ENCODE results near the gene GNB2.
"Not testable (repeated sequence)": the region's sequence is repeated elsewhere in the genome, so short reads cannot be mapped to it uniquely, and the experiment has no call there.

The GNB2 gene

DNA sequence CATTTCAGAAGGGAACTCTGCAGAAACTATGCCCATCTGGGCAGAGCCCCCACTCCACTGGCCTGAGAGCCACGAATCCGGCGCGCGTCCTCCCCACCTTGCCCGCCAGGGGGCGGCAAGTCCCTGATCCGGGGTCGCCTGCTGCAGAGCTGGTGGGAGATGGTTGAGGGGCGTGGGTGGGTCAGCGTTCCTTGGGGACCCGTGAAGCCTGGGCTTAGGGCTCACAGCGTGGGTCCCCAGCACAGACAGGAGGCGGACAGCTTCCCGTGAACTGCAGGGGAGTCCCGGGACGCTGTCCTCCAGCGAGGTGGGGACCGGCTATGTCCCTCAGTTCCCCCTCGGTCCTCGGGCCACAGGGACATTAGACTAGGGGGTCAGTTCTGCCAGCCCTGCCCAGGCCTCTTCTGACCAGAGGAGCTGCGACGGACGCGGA lies 31.8 kb downstream of the GNB2 start:
- peak; percentile 66 to 74 for DNase-seq

DNA sequence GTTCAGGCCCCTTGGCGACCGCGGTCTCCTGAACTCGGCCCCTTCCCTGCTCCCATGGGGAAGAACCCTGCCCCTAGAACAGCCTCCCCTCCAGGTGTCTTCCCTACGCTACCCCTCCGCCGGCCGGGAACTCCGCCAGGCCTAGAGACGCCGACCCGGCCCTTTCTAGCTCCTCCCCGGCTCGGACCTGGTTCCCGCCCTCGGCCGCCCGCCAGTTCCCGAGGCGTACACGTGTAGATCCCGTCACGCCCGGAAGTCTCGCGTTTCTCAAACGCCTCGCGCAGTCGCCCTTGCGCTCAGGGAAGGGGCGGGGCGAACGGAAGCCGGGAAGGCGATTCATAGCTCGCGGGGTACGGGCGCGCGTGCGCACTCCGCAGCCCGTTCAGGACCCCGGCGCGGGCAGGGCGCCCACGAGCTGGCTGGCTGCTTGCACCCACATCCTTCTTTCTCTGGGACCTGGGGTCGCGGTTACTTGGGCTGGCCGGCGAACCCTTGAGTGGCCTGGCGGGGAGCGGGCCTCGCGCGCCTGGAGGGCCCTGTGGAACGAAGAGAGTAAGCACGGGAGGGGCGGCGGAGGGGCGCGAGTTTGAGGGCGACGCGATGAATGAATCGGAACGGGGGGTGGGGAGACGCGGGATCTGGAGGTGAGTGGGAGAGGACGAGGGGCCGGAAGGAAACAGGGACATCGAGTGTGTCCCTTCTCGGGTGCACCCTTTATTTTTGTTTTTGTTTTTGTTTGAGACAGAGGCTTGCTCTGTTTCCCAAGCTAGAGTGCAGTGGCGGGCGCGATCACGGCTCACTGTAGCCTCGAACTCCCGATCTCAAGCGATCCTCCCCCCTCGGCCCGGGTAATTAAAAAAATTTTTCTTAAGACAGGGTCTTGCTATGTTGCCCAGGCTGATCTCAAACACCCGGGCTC lies 32.5 kb downstream of the GNB2 start, which contains the start of gene POP7:
Gene POP7 (plus strand): TSS at position 369 of the 919 bp plus-strand sequence. CDS start 710 bp downstream, outside the sequence.
- DNase-seq, result peak; percentile 97 to 98

DNA sequence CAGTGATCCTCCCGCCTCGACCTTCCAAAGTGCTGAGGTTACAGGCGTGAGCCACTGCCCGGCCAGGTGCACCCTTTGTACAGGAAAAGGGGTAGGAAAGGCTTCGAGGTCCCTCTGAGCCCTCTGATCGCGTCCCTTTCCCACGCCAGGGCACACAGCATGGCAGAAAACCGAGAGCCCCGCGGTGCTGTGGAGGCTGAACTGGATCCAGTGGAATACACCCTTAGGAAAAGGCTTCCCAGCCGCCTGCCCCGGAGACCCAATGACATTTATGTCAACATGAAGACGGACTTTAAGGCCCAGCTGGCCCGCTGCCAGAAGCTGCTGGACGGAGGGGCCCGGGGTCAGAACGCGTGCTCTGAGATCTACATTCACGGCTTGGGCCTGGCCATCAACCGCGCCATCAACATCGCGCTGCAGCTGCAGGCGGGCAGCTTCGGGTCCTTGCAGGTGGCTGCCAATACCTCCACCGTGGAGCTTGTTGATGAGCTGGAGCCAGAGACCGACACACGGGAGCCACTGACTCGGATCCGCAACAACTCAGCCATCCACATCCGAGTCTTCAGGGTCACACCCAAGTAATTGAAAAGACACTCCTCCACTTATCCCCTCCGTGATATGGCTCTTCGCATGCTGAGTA lies 33.3 kb downstream of the GNB2 start:
- DNase-seq, result no peak

DNA sequence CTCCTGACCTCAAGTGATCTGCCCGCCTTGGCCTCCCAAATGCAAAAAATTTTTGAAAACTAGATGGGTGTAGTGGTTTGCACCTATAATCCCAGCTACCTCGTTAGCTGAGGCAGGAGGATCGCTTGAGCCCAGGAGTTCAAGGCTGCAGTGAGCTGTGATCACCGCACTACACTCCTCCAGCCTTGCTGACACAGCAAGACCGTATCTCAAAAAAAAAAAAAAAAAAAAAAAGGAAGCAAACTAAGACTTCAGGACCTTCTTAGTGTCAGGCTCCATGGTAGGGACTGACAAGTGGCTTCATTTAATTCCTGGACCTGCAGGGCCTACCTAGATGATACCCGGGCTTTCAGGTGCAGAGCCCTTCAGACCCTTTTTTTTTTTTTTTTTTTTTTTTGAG lies 34.9 kb downstream of the GNB2 start:
- DNase-seq, result no peak

DNA sequence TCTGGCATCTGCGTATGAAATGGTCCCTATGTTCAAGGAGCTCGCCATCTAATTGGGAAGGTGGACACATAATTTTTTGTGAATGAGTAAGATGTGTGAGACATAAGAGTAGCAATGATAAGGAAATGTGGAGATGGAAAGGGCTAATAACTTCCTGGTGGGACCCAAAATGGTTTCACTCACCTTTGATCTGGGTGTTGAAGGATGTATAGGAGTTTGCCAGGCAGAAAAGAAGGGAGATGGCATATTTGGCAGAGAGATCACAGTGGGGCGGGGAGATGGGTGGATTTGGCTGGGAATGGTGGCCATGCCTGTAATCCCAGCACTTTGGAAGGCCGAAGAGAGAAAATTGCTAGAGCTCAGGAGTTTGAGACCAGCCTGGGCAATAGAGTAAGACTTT lies 36.9 kb downstream of the GNB2 start:
- no peak for DNase-seq

DNA sequence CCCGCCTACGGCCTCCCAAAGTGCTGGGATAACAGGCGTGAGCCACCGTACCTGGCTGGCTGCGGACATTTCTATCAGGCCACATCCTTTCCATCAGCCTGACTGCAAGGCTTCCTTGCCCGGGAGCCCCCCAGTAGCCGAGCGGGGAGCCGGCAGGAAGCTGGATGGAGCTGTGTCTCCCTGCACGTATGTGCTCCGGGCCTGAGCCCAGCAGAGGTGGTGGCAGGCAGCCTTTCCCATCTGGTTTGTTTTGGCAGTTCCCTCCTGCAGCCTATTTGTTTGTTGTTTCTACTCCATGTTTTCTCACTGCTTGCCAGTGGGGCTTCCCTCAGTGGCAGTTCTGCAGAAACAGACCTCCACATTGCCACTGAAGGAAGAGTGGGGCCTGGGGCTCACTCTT lies 37.8 kb downstream of the GNB2 start:
- no peak for DNase-seq

DNA sequence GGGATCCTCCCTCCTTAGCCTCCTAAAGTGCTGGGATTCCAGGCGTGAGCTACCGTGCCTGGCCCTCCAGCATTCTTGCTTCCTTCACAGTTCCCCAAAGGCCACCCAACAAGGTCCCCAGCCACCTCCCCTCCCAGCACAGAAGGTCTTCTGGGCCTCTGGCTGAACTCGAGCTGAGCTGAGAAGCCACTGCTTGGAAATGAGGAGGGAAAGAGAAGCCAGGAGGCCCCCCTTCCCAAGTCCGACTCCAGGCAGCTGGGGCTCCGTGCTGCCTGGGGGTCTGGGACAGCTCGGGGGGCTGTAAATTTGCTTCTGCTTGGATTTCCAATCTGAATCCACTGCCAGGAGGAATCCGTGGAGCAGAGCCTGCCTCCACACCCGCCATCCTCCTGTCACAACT lies 41.2 kb downstream of the GNB2 start:
- no peak for DNase-seq

DNA sequence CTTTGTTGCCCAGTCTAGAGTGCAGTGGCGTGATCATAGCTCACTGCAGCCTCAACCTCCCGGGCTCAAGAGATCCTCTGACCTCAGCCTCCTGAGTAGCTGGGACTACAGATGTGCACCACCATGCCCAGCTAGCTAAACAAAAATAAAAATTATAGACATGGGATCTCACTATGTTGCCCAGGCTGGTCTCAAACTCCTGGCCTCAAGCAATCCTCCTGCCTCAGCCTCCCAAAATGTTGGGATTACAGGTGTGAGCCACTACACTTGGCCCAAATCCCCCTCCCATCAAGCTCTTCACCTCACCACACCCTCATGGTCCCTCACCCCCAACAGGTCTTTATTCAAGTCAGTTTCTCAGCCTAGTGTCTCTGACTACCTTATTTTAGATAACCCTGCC lies 43.5 kb downstream of the GNB2 start:
- DNase-seq, result not testable (repeated sequence)

DNA sequence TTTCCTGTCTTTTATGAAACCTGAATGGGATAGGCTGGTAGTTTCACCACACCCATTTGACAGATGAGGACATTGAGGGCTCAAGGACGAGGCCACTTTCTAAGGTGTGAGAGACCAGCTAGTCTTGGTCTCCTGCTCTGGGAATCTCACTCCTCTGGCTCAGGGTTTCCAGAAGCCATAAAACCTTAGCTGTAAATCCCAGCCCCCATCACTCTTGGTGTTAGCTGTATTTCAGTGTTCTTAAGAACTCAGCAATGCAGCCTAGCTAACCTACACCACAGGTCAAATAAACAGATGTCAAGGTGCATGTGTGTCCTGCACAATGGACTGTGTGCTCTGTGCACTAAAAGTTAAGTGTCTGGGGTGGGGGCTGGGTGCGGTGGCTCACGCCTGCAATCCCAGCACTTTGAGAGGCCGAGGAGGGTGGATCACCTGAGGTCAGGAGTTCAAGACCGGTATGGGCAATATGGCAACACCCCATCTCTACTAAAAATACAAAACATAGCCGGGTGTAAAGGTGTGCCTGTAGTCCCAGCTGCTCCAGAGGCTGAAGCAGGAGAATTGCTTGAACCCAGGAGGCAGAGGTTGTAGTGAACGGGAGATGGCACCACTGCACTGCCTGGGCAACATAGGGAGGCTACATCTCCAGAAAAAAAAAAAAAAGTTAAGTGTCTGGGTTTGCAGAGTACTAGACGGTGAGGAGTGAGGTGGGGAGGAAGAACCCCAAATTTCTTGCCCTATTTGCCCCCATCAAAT lies 46.2 kb downstream of the GNB2 start:
- no peak for DNase-seq

DNA sequence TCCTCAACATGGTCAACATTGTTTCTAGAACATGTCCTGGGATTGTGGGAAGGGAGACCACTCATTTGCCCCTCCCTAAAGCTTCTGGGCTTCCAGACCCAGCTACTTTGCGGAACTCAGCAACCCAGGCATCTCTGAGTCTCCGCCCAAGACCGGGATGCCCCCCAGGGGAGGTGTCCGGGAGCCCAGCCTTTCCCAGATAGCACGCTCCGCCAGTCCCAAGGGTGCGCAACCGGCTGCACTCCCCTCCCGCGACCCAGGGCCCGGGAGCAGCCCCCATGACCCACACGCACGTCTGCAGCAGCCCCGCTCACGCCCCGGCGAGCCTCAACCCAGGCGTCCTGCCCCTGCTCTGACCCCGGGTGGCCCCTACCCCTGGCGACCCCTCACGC lies 46.7 kb downstream of the GNB2 start, which contains the start of gene EPO:
Gene EPO (plus strand): TSS at position 190 of the 392 bp plus-strand sequence. CDS start 513 bp downstream, outside the sequence.
- no peak for DNase-seq

DNA sequence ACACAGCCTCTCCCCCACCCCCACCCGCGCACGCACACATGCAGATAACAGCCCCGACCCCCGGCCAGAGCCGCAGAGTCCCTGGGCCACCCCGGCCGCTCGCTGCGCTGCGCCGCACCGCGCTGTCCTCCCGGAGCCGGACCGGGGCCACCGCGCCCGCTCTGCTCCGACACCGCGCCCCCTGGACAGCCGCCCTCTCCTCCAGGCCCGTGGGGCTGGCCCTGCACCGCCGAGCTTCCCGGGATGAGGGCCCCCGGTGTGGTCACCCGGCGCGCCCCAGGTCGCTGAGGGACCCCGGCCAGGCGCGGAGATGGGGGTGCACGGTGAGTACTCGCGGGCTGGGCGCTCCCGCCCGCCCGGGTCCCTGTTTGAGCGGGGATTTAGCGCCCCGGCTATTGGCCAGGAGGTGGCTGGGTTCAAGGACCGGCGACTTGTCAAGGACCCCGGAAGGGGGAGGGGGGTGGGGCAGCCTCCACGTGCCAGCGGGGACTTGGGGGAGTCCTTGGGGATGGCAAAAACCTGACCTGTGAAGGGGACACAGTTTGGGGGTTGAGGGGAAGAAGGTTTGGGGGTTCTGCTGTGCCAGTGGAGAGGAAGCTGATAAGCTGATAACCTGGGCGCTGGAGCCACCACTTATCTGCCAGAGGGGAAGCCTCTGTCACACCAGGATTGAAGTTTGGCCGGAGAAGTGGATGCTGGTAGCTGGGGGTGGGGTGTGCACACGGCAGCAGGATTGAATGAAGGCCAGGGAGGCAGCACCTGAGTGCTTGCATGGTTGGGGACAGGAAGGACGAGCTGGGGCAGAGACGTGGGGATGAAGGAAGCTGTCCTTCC lies 47.3 kb downstream of the GNB2 start:
- DNase-seq, result no peak

DNA sequence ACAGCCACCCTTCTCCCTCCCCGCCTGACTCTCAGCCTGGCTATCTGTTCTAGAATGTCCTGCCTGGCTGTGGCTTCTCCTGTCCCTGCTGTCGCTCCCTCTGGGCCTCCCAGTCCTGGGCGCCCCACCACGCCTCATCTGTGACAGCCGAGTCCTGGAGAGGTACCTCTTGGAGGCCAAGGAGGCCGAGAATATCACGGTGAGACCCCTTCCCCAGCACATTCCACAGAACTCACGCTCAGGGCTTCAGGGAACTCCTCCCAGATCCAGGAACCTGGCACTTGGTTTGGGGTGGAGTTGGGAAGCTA lies 47.9 kb downstream of the GNB2 start:
- DNase-seq, result no peak

DNA sequence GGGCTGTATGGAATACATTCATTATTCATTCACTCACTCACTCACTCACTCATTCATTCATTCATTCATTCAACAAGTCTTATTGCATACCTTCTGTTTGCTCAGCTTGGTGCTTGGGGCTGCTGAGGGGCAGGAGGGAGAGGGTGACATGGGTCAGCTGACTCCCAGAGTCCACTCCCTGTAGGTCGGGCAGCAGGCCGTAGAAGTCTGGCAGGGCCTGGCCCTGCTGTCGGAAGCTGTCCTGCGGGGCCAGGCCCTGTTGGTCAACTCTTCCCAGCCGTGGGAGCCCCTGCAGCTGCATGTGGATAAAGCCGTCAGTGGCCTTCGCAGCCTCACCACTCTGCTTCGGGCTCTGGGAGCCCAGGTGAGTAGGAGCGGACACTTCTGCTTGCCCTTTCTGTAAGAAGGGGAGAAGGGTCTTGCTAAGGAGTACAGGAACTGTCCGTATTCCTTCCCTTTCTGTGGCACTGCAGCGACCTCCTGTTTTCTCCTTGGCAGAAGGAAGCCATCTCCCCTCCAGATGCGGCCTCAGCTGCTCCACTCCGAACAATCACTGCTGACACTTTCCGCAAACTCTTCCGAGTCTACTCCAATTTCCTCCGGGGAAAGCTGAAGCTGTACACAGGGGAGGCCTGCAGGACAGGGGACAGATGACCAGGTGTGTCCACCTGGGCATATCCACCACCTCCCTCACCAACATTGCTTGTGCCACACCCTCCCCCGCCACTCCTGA lies 49.1 kb downstream of the GNB2 start:
- DNase-seq, result no peak

DNA sequence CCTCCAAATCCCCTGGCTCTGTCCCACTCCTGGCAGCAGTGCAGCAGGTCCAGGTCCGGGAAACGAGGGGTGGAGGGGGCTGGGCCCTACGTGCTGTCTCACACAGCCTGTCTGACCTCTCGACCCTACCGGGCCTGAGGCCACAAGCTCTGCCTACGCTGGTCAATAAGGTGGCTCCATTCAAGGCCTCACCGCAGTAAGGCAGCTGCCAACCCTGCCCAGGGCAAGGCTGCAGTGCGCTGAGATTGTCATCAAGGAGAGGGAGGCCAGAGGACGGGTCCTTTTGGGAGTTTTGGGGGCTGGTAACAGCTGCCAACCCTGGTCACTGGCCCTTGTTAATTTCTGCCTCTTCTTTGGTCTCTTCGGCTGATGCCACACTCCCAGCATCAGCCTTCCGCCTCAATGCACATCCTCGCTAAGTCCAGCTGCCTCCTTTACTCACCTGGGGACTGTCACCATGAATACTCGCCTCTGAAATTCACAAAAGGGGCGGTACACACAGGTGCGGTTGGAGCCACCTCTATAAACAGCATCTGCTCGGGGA lies 50.3 kb downstream of the GNB2 start:
- no peak for DNase-seq

DNA sequence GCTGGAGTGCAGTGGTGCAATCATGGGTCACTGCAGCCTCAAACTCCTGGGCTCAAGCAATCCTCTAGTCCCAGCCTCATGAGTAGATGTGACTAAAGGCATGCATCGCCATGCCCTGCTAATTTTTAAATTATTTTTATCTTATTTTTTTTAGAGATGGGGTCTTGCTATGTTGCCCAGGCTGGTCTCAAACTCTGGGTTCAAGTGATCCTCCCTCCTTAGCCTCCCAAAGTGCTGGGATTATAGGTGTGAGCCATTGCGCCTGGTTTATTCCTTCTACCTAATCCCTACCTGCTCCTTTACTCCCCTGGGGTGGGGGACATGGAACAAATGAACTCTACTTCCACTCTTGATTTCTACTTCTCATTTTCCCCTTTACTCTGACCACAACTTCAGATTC lies 50.8 kb downstream of the GNB2 start:
- not testable (repeated sequence) for DNase-seq

DNA sequence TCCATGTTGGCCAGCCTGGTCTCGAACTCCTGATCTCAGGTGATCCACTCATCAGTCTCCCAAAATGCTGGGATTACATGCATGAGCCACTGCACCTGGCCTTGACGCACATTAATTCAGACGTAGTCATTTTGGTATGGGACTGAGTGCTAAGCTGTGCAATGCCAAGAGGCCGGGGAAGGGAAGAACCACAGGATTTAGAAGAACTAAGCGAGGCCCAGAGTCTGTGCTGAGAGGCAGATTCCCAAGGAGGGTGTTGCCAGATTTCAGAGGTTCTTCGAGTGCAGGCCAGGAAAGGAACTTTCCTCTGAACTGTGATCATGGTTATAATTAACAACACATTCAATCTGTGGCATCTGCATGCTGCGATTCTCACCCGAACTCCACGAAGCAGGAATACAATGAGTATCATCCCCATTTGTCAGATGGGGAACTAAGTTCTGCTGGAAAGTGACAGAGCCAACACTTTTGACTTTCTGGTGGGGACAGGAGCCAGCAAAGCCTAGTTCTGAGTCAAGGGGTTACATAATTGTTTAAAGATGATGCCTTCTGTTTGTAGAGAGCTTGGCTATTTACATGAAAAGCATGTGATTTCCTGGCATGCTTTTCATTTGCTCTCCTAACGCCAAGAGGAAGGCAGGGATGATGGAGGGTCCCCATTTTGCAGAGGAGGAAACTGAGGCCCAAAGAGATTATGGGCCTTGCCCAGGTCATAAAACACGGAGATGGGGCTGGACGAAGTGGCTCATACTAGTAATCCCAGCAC lies 53.6 kb downstream of the GNB2 start:
- no peak for DNase-seq

DNA sequence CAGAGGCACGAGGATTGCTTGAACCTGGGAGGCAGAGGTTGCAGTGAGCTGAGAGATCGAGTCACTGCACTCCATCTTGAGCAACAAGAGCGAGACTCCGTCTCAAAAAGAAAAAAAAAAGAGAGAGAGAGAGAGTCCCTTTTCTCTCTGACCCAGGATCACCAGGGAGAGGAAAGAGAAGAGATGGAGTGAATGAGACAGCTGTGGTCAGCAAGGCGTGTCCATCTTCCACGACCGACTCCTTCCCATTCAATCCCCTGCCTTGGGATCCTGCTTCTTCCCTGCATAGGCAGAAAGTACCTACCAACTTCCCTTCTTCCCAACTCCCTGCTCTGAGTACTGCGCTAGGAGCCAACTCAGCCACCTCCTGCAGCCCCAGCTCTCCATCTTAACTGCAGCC lies 54.7 kb downstream of the GNB2 start:
- no peak for DNase-seq
